Measurements from ENCODE around the gene CLCN1.

Gene CLCN1

GRCh38 chr7:143395187-143396149 is 79.6 kb downstream of the CLCN1 start:
- Histone ChIP-seq H3K4me1 (ENCODE audit: control insufficient read depth in 1 of 2, insufficient read depth in 2 of 2, low read length in 2 of 2) (peaks cover 33 to 39% of the 10 kb centered on the region in 2 donors), H3K9me3 (ENCODE audit: control insufficient read depth in 1 of 2, low read length in 2 of 2) (no peaks in the 10 kb centered on the region), H3K9ac (ENCODE audit: low read depth in 1 of 2, low read length in 2 of 2) (no peak overlapping the region), H3K27me3 (ENCODE audit: control insufficient read depth in 1 of 2, insufficient read depth in 2 of 2, low read length in 2 of 2) (no peaks in the 10 kb centered on the region), H3K27ac (ENCODE audit: low read depth, low read length) (no peak overlapping the region), H3K4me3 (ENCODE audit: low read depth in 1 of 2, low read length in 2 of 2) (no peak overlapping the region), H3K36me3 (ENCODE audit: control insufficient read depth in 1 of 2, insufficient read depth in 2 of 2, low read length in 2 of 2) (peaks cover 48 to 78% of the 10 kb centered on the region in 2 donors)

- no peak overlapping the region for H3K27ac ChIP-seq (ENCODE audit: low read depth, low read length)
- H3K4me3 ChIP-seq (ENCODE audit: low read depth in 1 of 2, low read length in 2 of 2) = no peak overlapping the region
- H3K9me3 ChIP-seq (ENCODE audit: control insufficient read depth in 1 of 2, low read length in 2 of 2) = no peaks in the 10 kb centered on the region
- peaks cover 33 to 39% of the 10 kb centered on the region in 2 donors for H3K4me1 ChIP-seq (ENCODE audit: control insufficient read depth in 1 of 2, insufficient read depth in 2 of 2, low read length in 2 of 2)
- H3K27me3 ChIP-seq (ENCODE audit: control insufficient read depth in 1 of 2, insufficient read depth in 2 of 2, low read length in 2 of 2) = no peaks in the 10 kb centered on the region
- peaks cover 46 to 73% of the 10 kb centered on the region in 2 donors for H3K36me3 ChIP-seq (ENCODE audit: control insufficient read depth in 1 of 2, insufficient read depth in 2 of 2, low read length in 2 of 2)
- H3K9ac ChIP-seq (ENCODE audit: low read depth in 1 of 2, low read length in 2 of 2) = no peak overlapping the region
These were observed 80.3 kb downstream of the CLCN1 start for GRCh38 chr7:143396182-143396581.

- peaks cover 39 to 66% of the 10 kb centered on the region in 2 donors for H3K36me3 ChIP-seq (ENCODE audit: control insufficient read depth in 1 of 2, insufficient read depth in 2 of 2, low read length in 2 of 2)
- no peaks in the 10 kb centered on the region for H3K9me3 ChIP-seq (ENCODE audit: control insufficient read depth in 1 of 2, low read length in 2 of 2)
- no peak overlapping the region for H3K4me3 ChIP-seq (ENCODE audit: low read depth in 1 of 2, low read length in 2 of 2)
- no peak overlapping the region for H3K9ac ChIP-seq (ENCODE audit: low read depth in 1 of 2, low read length in 2 of 2)
- no peak overlapping the region for H3K27ac ChIP-seq (ENCODE audit: low read depth, low read length)
- peaks cover 28 to 32% of the 10 kb centered on the region in 2 donors for H3K4me1 ChIP-seq (ENCODE audit: control insufficient read depth in 1 of 2, insufficient read depth in 2 of 2, low read length in 2 of 2)
- no peaks in the 10 kb centered on the region for H3K27me3 ChIP-seq (ENCODE audit: control insufficient read depth in 1 of 2, insufficient read depth in 2 of 2, low read length in 2 of 2)
These were observed 81.0 kb downstream of the CLCN1 start for GRCh38 chr7:143396625-143397556.

- no peaks in the 10 kb centered on the region for H3K9me3 ChIP-seq (ENCODE audit: control insufficient read depth in 1 of 2, low read length in 2 of 2)
- no peak overlapping the region for H3K27ac ChIP-seq (ENCODE audit: low read depth, low read length)
- no peaks in the 10 kb centered on the region for H3K27me3 ChIP-seq (ENCODE audit: control insufficient read depth in 1 of 2, insufficient read depth in 2 of 2, low read length in 2 of 2)
- H3K4me1 ChIP-seq (ENCODE audit: control insufficient read depth in 1 of 2, insufficient read depth in 2 of 2, low read length in 2 of 2) = peaks cover 20 to 22% of the 10 kb centered on the region in 2 donors
- H3K4me3 ChIP-seq (ENCODE audit: low read depth in 1 of 2, low read length in 2 of 2) = no peak overlapping the region
- peaks cover 39 to 71% of the 10 kb centered on the region in 2 donors for H3K36me3 ChIP-seq (ENCODE audit: control insufficient read depth in 1 of 2, insufficient read depth in 2 of 2, low read length in 2 of 2)
- no peak overlapping the region for H3K9ac ChIP-seq (ENCODE audit: low read depth in 1 of 2, low read length in 2 of 2)
These were observed 82.0 kb downstream of the CLCN1 start for GRCh38 chr7:143397710-143398530.

GRCh38 chr7:143398616-143399015 is 82.7 kb downstream of the CLCN1 start:
- no peaks in the 10 kb centered on the region for H3K27me3 ChIP-seq (ENCODE audit: control insufficient read depth in 1 of 2, insufficient read depth in 2 of 2, low read length in 2 of 2)
- H3K9ac ChIP-seq (ENCODE audit: low read depth in 1 of 2, low read length in 2 of 2) = no peak overlapping the region
- no peak overlapping the region for H3K27ac ChIP-seq (ENCODE audit: low read depth, low read length)
- H3K9me3 ChIP-seq (ENCODE audit: control insufficient read depth in 1 of 2, low read length in 2 of 2) = no peaks in the 10 kb centered on the region
- no peak overlapping the region for H3K4me3 ChIP-seq (ENCODE audit: low read depth in 1 of 2, low read length in 2 of 2)
- H3K36me3 ChIP-seq (ENCODE audit: control insufficient read depth in 1 of 2, insufficient read depth in 2 of 2, low read length in 2 of 2) = peaks cover 39 to 65% of the 10 kb centered on the region in 2 donors
- peaks cover 13 to 15% of the 10 kb centered on the region in 2 donors for H3K4me1 ChIP-seq (ENCODE audit: control insufficient read depth in 1 of 2, insufficient read depth in 2 of 2, low read length in 2 of 2)

- Histone ChIP-seq H3K9ac (ENCODE audit: low read depth in 1 of 2, low read length in 2 of 2) (no peak overlapping the region), H3K4me3 (ENCODE audit: low read depth in 1 of 2, low read length in 2 of 2) (no peak overlapping the region), H3K36me3 (ENCODE audit: control insufficient read depth in 1 of 2, insufficient read depth in 2 of 2, low read length in 2 of 2) (peaks cover 39 to 61% of the 10 kb centered on the region in 2 donors), H3K27me3 (ENCODE audit: control insufficient read depth in 1 of 2, insufficient read depth in 2 of 2, low read length in 2 of 2) (no peaks in the 10 kb centered on the region), H3K27ac (ENCODE audit: low read depth, low read length) (no peak overlapping the region), H3K4me1 (ENCODE audit: control insufficient read depth in 1 of 2, insufficient read depth in 2 of 2, low read length in 2 of 2) (peaks cover 8 to 13% of the 10 kb centered on the region in 2 donors), H3K9me3 (ENCODE audit: control insufficient read depth in 1 of 2, low read length in 2 of 2) (no peaks in the 10 kb centered on the region)
These were observed 83.2 kb downstream of the CLCN1 start for GRCh38 chr7:143399151-143399550.

GRCh38 chr7:143399642-143400041 is 83.7 kb downstream of the CLCN1 start:
- H3K4me1 ChIP-seq (ENCODE audit: control insufficient read depth in 1 of 2, insufficient read depth in 2 of 2, low read length in 2 of 2) = peaks cover 8 to 12% of the 10 kb centered on the region in 2 donors
- no peaks in the 10 kb centered on the region for H3K9me3 ChIP-seq (ENCODE audit: control insufficient read depth in 1 of 2, low read length in 2 of 2)
- no peak overlapping the region for H3K9ac ChIP-seq (ENCODE audit: low read depth in 1 of 2, low read length in 2 of 2)
- peaks cover 39 to 58% of the 10 kb centered on the region in 2 donors for H3K36me3 ChIP-seq (ENCODE audit: control insufficient read depth in 1 of 2, insufficient read depth in 2 of 2, low read length in 2 of 2)
- no peaks in the 10 kb centered on the region for H3K27me3 ChIP-seq (ENCODE audit: control insufficient read depth in 1 of 2, insufficient read depth in 2 of 2, low read length in 2 of 2)
- no peak overlapping the region for H3K27ac ChIP-seq (ENCODE audit: low read depth, low read length)
- H3K4me3 ChIP-seq (ENCODE audit: low read depth in 1 of 2, low read length in 2 of 2) = no peak overlapping the region

- H3K4me1 ChIP-seq (ENCODE audit: control insufficient read depth in 1 of 2, insufficient read depth in 2 of 2, low read length in 2 of 2) = peaks cover 13 to 16% of the 10 kb centered on the region in 2 donors
- H3K9ac ChIP-seq (ENCODE audit: low read depth in 1 of 2, low read length in 2 of 2) = no peak overlapping the region
- peaks cover 35 to 45% of the 10 kb centered on the region in 2 donors for H3K36me3 ChIP-seq (ENCODE audit: control insufficient read depth in 1 of 2, insufficient read depth in 2 of 2, low read length in 2 of 2)
- no peaks in the 10 kb centered on the region for H3K27me3 ChIP-seq (ENCODE audit: control insufficient read depth in 1 of 2, insufficient read depth in 2 of 2, low read length in 2 of 2)
- H3K27ac ChIP-seq (ENCODE audit: low read depth, low read length) = no peak overlapping the region
- no peaks in the 10 kb centered on the region for H3K9me3 ChIP-seq (ENCODE audit: control insufficient read depth in 1 of 2, low read length in 2 of 2)
- H3K4me3 ChIP-seq (ENCODE audit: low read depth in 1 of 2, low read length in 2 of 2) = no peak overlapping the region
These were observed 85.4 kb downstream of the CLCN1 start for GRCh38 chr7:143401265-143401664.

Measured in duodenal mucosa (tissue), 2 donors.